Muscle layer of colon (tissue), 2 donors: ENCODE results near the gene ERC1.
"Not testable (repeated sequence)": the region's sequence is repeated elsewhere in the genome, so short reads cannot be mapped to it uniquely, and the experiment has no call there.

Source experiments
- H3K27ac ChIP-seq: one replicate; pipeline ENCODE4 v1.7.0; 2013; ENCODE audit warnings: low read depth, mild to moderate bottlenecking, low read length, moderate library complexity
- H3K27me3 ChIP-seq, 2 donors: one replicate each; pipeline ENCODE4 v1.7.0; 2013; ENCODE audit warnings: low read length in 2 of 2, mild to moderate bottlenecking in 2 of 2; ENCODE audit not compliant: insufficient read depth in 2 of 2, control insufficient read depth in 1 of 2
- H3K36me3 ChIP-seq: one replicate; pipeline ENCODE4 v1.7.0; 2013; ENCODE audit warnings: mild to moderate bottlenecking, low read length; ENCODE audit not compliant: insufficient read depth
- H3K4me1 ChIP-seq: one replicate; pipeline ENCODE4 v1.7.0; 2013; ENCODE audit warnings: mild to moderate bottlenecking, low read length; ENCODE audit not compliant: insufficient read depth
- H3K4me3 ChIP-seq, 2 donors: one replicate each; pipeline ENCODE4 v1.7.0; 2013; ENCODE audit warnings: low read length in 2 of 2, low read depth in 1 of 2, mild to moderate bottlenecking in 1 of 2, moderate library complexity in 1 of 2
- H3K9ac ChIP-seq: one replicate; pipeline ENCODE4 v1.7.0; 2013; ENCODE audit warnings: low read length
- H3K9me3 ChIP-seq: one replicate; pipeline ENCODE4 v1.7.0; 2013; ENCODE audit warnings: mild to moderate bottlenecking, low read length
- donor health status: abdominal sarcoma.
- donor health status: Adenocarcinoma of cecum.

Gene ERC1

DNA sequence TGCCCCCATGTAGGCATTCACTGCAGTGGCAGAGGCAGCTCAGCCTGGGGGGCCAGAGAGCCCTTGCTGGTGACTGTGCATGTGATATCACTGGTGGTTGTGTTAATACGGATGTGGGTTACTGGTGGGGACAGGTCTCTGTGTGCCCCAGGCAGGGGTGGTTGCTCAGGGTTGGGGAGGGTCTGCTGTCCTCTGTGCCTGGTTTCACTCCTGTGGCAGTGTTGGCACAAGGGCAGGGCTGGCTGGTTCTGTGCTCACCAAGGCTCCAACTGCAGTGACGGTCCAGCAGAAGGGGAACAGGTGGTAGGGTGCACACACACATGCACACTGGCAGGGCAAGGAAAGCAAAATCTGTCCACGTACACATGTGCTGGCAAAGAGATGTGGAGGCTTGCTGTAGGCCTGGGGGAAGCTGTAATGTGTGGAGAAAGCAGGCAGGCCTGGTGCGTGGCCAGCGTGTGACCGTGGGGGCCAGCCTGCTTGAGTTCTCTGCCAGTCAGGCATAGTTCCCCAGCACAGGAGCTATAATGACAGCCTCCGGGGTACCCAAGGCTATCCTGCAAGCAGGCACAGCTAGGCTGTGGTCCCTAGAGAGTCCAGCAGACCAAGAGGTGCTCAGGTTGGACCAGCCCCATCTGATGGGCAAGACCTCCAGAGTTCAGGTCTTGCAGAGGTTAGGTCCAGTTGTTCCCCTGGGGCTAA lies 348.7 kb downstream of the ERC1 start:
- Histone ChIP-seq H3K27me3 (no peaks in the 10 kb centered on the region), H3K9me3 (no peaks in the 10 kb centered on the region), H3K4me1 (no peaks in the 10 kb centered on the region), H3K27ac (no peak overlapping the region), H3K36me3 (no peaks in the 10 kb centered on the region), H3K4me3 (no peak overlapping the region), H3K9ac (no peak overlapping the region)

DNA sequence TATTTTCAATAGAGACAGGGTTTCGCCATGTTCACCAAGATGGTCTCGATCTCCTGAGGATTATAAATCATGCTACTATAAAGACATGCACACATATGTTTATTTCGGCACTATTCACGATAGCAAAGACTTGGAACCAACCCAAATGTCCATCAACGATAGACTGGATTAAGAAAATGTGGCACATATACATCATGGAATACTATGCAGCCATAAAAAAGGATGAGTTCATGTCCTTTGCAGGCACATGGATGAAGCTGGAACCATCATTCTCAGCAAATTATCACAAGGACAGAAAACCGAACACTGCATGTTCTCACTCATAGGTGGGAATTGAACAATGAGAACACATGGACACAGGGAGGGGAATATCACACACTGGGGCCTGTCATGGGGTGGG lies 350.2 kb downstream of the ERC1 start:
- H3K9me3 ChIP-seq, H3K4me3 ChIP-seq, H3K36me3 ChIP-seq, H3K27ac ChIP-seq, H3K4me1 ChIP-seq, H3K9ac ChIP-seq, H3K27me3 ChIP-seq: not testable (repeated sequence)

DNA sequence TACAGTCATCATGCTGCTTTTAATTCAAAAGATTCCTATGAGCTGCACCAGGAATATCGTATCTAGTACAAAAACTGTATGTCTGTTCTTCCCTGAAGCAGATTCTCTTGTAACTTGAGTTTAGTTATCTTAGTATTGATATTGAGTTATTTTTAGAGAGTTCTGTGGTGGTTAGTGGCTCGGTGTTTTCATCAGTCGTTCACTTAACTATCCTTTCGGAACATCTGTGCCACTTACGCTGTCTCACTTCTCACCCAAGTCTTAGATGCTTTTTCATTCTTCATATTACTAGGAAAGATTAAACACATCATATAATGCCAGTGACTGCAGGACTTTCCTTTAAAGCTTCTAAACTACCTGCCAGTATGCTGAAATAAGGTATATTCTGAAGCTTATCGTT lies 352.4 kb downstream of the ERC1 start:
- Histone ChIP-seq H3K4me1 (no peaks in the 10 kb centered on the region), H3K9me3 (no peaks in the 10 kb centered on the region), H3K4me3 (no peak overlapping the region), H3K27me3 (no peaks in the 10 kb centered on the region), H3K9ac (no peak overlapping the region), H3K36me3 (no peaks in the 10 kb centered on the region), H3K27ac (no peak overlapping the region)

DNA sequence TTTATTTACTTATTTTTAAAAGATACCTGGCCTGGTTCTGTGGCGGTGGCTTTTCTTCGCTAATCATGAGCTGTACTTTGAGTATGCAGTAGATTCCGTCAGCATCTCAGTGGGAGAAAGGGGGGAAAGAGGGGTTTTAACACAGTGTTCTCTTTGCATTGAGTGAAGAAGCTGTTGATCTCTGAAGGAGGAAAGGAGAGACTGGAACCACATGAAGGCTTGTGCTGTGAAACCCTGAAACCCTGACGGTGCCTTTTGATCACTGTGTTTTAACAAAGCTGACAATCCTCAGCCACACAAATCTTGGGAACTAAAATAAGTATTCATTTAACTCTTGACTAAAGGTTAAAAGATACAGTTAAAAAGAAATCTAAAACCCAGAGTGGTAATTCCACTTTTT lies 353.2 kb downstream of the ERC1 start:
- no peaks in the 10 kb centered on the region for H3K4me1 ChIP-seq
- no peaks in the 10 kb centered on the region for H3K27me3 ChIP-seq
- H3K4me3 ChIP-seq = no peak overlapping the region
- H3K36me3 ChIP-seq = no peaks in the 10 kb centered on the region
- H3K27ac ChIP-seq = no peak overlapping the region
- H3K9ac ChIP-seq = no peak overlapping the region
- no peaks in the 10 kb centered on the region for H3K9me3 ChIP-seq

DNA sequence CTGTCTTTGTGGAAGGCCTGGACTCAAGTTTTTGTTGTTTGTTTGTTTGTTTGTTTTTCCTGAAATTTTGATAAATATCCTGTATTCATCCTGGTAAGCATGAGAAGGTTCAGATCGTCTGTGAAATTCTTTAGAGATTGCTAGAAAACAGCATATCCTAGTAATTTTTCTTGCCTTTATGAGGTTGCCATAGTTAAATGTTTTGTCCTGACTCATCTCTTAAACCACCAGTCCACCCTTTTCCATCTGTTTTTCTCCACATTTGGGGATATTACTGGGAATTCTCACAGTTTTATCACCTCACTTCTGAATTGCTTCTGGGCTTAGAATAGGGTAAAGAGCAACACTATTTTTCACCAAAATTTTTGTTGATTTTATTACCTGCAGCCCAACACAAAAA lies 355.1 kb downstream of the ERC1 start:
- H3K4me3 ChIP-seq = no peak overlapping the region
- no peaks in the 10 kb centered on the region for H3K9me3 ChIP-seq
- no peaks in the 10 kb centered on the region for H3K36me3 ChIP-seq
- no peak overlapping the region for H3K27ac ChIP-seq
- no peaks in the 10 kb centered on the region for H3K27me3 ChIP-seq
- no peak overlapping the region for H3K9ac ChIP-seq
- peaks cover 11% of the 10 kb centered on the region for H3K4me1 ChIP-seq

DNA sequence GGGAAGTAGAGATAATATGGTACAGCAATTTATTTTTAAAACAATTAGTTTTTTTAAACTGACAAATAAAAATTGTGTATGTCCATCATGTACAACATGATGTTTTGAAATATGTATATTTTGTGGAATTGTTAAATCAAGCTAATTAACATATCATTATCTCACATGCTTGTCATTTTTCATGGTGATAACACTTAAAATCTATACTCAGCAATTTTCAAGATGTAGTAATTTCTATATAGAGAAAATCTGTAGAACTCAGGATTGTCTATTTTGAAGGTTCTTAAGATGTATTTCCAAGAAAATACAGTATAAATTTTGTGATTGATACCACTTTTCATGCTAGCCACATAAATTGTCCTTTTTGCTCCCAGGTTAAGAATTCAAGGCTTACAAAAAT lies 356.3 kb downstream of the ERC1 start:
- no peaks in the 10 kb centered on the region for H3K27me3 ChIP-seq
- H3K27ac ChIP-seq = no peak overlapping the region

DNA sequence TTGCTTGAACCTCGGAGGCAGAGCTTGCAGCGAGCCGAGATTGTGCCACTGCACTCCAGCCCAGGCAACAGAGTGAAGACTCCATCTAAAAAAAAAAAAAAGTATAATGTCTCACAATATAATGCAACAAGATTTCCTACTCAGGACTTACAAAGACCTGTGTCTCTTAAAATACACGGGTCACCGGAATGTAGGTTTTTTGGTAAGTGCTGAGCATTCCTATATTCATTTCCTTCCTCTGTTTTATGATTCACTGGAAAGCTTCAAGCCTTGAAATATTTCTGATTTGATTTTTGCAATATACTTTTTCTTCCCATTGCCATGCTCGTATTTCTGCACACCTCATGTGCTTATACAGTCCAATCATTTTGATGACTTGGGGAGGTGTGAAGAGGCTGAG lies 357.6 kb downstream of the ERC1 start:
- H3K9ac ChIP-seq = no peak overlapping the region
- no peaks in the 10 kb centered on the region for H3K36me3 ChIP-seq
- no peaks in the 10 kb centered on the region for H3K27me3 ChIP-seq
- H3K4me3 ChIP-seq = no peak overlapping the region
- H3K27ac ChIP-seq = no peak overlapping the region
- H3K9me3 ChIP-seq = no peaks in the 10 kb centered on the region
- peaks cover 11% of the 10 kb centered on the region for H3K4me1 ChIP-seq

More for the DNA sequence above, 356.3 kb downstream of the ERC1 start:
- H3K36me3 ChIP-seq = no peaks in the 10 kb centered on the region
- no peaks in the 10 kb centered on the region for H3K9me3 ChIP-seq
- H3K9ac ChIP-seq = no peak overlapping the region
- peaks cover 11% of the 10 kb centered on the region for H3K4me1 ChIP-seq
- H3K4me3 ChIP-seq = no peak overlapping the region

DNA sequence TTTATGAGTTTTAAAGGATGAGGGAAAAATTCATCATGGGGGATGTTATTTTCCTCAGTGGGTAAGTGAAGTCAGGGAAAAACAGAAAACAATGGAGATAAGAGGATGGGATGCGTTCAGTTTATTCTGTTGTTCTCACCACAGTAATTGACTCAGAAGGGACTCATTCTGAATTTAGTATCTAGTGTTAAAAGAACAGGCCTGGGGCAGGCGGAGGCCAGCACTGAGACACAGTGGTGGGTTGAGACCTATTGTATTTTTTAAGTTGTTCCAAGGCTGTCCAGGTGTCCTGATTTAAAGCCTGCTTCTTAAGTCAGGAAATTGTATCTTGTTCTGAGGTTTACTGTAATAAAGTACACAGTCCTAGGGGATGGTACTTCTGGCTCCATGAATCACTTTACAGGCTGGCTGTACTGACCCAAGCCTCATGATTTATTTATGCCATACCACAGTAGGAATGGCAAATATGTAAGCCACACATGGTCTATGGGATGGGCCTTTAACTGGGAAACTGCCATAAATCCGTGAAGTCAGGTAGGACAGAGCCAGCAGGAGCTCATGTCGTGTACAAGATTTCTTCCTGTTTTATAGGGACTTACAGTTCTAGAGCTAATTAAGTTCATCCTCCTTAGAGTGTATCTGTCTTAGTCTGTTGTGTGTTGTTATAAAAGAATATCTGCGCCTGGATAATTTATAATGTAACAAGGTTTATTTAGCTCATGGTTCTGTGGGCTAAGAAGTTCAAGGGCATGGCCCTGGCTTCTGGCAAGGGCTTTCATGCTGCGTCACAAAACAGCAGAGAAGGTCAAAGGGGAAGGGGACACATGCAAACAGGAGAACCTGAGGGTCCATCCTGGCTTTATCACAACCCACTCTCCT lies 359.3 kb downstream of the ERC1 start:
- no peaks in the 10 kb centered on the region for H3K27me3 ChIP-seq
- H3K4me1 ChIP-seq = peaks cover 11% of the 10 kb centered on the region
- no peaks in the 10 kb centered on the region for H3K9me3 ChIP-seq
- no peaks in the 10 kb centered on the region for H3K36me3 ChIP-seq
- no peak overlapping the region for H3K9ac ChIP-seq
- H3K4me3 ChIP-seq = no peak overlapping the region
- peak overlapping the region; percentile 39 for H3K27ac ChIP-seq

DNA sequence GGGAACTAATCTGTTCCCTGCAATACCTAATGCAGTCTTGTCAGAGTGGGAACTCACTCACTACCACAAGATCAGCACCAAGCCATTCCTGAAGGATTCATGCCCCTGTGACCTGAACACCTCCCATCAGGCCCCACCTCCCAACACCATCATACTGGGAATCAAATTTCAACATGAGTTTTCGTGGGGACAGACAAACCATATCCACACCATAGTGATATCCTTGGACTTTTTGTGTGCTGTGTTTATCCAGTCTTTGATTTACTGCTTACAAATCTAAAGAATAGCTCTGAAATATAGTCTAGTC lies 359.9 kb downstream of the ERC1 start:
- Histone ChIP-seq H3K4me3 (no peak overlapping the region), H3K9me3 (no peaks in the 10 kb centered on the region), H3K4me1 (peaks cover 11% of the 10 kb centered on the region), H3K9ac (no peak overlapping the region), H3K36me3 (no peaks in the 10 kb centered on the region), H3K27ac (peak overlapping the region; percentile 39), H3K27me3 (no peaks in the 10 kb centered on the region)

DNA sequence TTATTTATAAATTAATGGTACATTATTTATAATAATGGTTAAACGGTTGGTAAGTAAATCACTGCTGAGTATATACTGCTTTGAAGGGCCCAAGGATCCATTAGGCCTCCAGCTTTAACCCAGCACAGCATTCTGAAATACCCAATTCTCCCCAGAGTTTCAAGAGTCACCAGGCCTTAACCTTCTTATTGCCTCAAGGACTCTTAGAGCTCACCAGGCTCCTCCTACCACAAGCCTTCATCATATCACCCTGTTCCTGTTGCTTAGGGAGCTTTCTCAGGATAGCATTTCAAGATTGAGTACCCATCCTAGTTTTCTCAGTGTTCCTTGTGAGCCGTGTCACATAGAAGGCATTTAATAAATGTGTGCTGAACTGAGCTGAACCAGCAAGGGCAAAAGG lies 360.9 kb downstream of the ERC1 start:
- no peaks in the 10 kb centered on the region for H3K9me3 ChIP-seq
- H3K36me3 ChIP-seq = no peaks in the 10 kb centered on the region
- H3K27me3 ChIP-seq = no peaks in the 10 kb centered on the region
- H3K9ac ChIP-seq = no peak overlapping the region
- H3K4me3 ChIP-seq = no peak overlapping the region
- no peak overlapping the region for H3K27ac ChIP-seq
- H3K4me1 ChIP-seq = peaks cover 17% of the 10 kb centered on the region

DNA sequence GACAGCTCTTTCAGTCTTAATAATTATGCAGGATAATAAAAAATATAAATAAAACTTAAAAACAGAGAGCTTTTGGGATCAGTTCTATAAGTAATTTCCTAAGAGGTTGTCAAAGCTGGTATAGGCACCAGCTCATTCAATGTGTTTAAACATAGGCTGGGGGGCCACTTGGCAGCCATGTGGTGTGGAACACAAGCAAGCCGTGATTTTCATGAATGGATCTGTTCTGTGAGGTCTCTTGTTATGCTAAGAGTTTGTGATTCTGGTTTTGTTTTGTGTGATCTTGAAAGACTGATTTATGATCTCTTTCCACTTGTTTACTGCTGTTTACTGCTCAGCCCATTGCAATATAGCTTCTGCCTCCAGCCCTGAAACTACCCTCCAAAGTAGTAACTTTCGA lies 362.4 kb downstream of the ERC1 start:
- no peak overlapping the region for H3K27ac ChIP-seq
- peaks cover 22% of the 10 kb centered on the region for H3K4me1 ChIP-seq
- no peaks in the 10 kb centered on the region for H3K36me3 ChIP-seq

DNA sequence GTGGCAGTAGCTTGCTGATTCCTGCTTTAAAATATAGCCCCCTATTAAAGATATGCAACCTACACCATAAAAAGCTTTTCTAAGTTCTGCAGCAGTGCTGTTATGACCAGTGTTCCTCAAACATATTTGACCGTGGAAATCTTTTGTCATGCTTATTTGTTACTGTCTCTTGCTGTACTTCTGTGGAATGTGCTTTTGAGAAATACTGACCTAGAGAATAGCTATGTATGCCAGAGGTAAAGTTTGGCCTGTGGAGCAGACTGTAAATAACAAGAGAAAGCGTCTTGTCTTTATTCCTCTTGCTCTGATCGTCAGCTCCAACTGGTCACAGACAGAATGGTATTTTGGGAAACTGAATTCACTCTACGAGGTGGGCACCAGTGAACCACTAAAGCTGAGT lies 364.4 kb downstream of the ERC1 start:
- H3K27ac ChIP-seq = no peak overlapping the region
- H3K27me3 ChIP-seq = no peaks in the 10 kb centered on the region
- no peak overlapping the region for H3K9ac ChIP-seq
- H3K4me3 ChIP-seq = no peak overlapping the region
- H3K4me1 ChIP-seq = peaks cover 11% of the 10 kb centered on the region
- H3K9me3 ChIP-seq = no peaks in the 10 kb centered on the region
- no peaks in the 10 kb centered on the region for H3K36me3 ChIP-seq

More for the DNA sequence above, 362.4 kb downstream of the ERC1 start:
- Histone ChIP-seq H3K9ac (no peak overlapping the region), H3K27me3 (no peaks in the 10 kb centered on the region), H3K9me3 (no peaks in the 10 kb centered on the region), H3K4me3 (no peak overlapping the region)
